ENCODE measurements around the gene ATP6V0E1.

ATP6V0E1 gene

DNA sequence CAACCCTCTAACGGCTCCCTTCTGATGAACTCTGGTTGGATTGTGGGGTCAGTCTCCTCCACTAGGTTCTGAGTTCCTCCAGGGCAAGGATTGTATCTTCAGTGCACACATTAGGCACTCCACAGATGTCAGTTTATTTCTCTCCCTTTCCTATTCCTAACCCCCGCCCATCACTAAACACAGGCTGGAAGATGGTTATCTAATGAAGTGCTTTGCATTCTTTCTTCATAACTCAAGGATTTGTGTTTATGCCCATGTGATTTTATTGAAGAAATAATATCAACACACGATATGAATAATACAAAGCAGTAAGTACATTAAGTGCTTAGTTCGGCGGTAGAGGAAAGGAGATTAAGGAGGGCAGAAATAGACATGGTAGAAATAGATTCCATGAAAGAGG is 68.2 kb downstream of the ATP6V0E1 start:
- Histone ChIP-seq H3K36me3 (no peaks in the 10 kb centered on the region), H3K27me3 (ENCODE audit: insufficient read depth, low read depth, severe bottlenecking) (no peaks in the 10 kb centered on the region), H3K9me3 (ENCODE audit: severe bottlenecking) (no peaks in the 10 kb centered on the region), H3K4me3 (ENCODE audit: low read depth, low read length) (no peak overlapping the region), H3K27ac (no peak overlapping the region)
- DNase-seq = no peak
- TF ChIP-seq, protein P1, sequence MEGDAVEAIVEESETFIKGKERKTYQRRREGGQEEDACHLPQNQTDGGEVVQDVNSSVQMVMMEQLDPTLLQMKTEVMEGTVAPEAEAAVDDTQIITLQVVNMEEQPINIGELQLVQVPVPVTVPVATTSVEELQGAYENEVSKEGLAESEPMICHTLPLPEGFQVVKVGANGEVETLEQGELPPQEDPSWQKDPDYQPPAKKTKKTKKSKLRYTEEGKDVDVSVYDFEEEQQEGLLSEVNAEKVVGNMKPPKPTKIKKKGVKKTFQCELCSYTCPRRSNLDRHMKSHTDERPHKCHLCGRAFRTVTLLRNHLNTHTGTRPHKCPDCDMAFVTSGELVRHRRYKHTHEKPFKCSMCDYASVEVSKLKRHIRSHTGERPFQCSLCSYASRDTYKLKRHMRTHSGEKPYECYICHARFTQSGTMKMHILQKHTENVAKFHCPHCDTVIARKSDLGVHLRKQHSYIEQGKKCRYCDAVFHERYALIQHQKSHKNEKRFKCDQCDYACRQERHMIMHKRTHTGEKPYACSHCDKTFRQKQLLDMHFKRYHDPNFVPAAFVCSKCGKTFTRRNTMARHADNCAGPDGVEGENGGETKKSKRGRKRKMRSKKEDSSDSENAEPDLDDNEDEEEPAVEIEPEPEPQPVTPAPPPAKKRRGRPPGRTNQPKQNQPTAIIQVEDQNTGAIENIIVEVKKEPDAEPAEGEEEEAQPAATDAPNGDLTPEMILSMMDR (IDR thresholded peaks at IDR 0.05; ENCODE audit: low read depth, low read length) = no peak

DNA sequence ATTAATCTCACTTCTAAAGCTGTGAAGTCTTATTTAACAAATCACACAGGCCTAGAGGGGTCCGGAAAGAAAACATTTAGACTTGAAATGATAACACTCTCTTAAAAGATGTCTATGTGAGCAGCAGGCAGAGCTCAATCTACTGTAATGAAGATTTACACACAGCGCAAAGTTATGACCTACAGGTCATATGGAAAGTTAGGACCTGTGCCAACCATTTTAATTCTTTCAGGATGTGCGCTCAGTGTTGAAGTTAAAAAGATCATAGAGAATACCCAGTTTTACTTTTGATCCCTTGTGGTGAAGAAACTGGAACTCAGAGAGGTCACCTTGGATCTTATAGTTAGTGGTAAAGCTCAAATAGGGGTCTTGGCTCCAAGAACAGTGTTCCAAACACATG is 69.5 kb downstream of the ATP6V0E1 start:
- TF ChIP-seq, protein P1 (IDR thresholded peaks at IDR 0.05; ENCODE audit: low read depth, low read length) = no peak
- H3K27me3 ChIP-seq (ENCODE audit: insufficient read depth, low read depth, severe bottlenecking) = no peaks in the 10 kb centered on the region
- H3K4me3 ChIP-seq (ENCODE audit: low read depth, low read length) = no peak overlapping the region
- DNase-seq = no peak
- no peaks in the 10 kb centered on the region for H3K9me3 ChIP-seq (ENCODE audit: severe bottlenecking)
- no peaks in the 10 kb centered on the region for H3K36me3 ChIP-seq
- H3K27ac ChIP-seq = no peak overlapping the region

DNA sequence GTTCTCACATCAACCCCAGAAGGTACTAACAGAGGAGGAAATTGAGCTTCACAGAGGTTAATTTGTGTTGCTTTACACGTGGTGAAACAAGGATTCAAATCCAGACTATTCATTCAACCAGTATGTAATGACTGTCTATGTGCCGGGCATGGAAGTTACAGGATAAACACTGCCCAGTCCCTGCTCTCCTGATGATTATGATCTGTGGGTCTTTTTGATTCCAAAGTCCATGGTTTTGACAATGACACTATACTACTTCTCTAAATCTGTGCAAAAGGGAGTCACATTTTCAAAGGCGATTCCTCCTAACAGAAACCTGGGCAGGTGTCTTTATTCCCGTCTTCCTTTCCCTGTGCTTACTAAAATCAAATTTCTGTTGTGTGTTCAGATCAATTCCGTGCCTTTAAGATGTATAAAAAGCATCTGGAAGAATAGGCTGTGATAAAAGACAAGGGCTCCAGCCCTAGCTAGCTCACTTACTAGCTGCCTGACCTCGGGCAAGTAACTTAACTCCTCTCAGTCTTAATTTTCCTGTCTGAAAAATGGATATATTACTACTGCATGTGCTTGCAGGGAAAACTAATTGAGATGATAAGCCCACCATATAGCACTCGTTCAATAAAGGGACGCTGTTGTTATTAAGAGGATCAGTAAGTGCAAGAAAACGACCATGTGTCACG is 71.6 kb downstream of the ATP6V0E1 start:
- Histone ChIP-seq H3K4me3 (ENCODE audit: low read depth, low read length) (peak overlapping the region; percentile 68), H3K36me3 (no peaks in the 10 kb centered on the region), H3K27ac (no peak overlapping the region), H3K27me3 (ENCODE audit: insufficient read depth, low read depth, severe bottlenecking) (no peaks in the 10 kb centered on the region), H3K9me3 (ENCODE audit: severe bottlenecking) (no peaks in the 10 kb centered on the region)
- TF ChIP-seq, protein P1 (IDR thresholded peaks at IDR 0.05; ENCODE audit: low read depth, low read length) = no peak
- DNase-seq = no peak

DNA sequence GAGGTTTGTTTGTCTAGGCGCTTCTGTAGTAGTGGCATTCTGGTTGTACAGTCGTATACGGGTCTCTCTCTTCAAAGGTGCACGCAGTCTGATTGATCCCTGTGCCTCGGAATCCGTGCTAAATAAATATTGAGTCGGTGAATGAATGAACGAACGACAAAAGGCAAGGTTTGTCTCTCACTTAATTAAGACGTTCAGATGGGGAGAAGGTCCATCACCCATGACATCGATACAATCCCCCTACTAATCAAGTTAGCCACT is 72.1 kb downstream of the ATP6V0E1 start:
- DNase-seq = no peak
- no peaks in the 10 kb centered on the region for H3K36me3 ChIP-seq
- TF ChIP-seq, protein P1 (IDR thresholded peaks at IDR 0.05; ENCODE audit: low read depth, low read length) = no peak
- H3K27me3 ChIP-seq (ENCODE audit: insufficient read depth, low read depth, severe bottlenecking) = no peaks in the 10 kb centered on the region
- peak overlapping the region; percentile 68 for H3K4me3 ChIP-seq (ENCODE audit: low read depth, low read length)
- H3K9me3 ChIP-seq (ENCODE audit: severe bottlenecking) = no peaks in the 10 kb centered on the region
- H3K27ac ChIP-seq = no peak overlapping the region

DNA sequence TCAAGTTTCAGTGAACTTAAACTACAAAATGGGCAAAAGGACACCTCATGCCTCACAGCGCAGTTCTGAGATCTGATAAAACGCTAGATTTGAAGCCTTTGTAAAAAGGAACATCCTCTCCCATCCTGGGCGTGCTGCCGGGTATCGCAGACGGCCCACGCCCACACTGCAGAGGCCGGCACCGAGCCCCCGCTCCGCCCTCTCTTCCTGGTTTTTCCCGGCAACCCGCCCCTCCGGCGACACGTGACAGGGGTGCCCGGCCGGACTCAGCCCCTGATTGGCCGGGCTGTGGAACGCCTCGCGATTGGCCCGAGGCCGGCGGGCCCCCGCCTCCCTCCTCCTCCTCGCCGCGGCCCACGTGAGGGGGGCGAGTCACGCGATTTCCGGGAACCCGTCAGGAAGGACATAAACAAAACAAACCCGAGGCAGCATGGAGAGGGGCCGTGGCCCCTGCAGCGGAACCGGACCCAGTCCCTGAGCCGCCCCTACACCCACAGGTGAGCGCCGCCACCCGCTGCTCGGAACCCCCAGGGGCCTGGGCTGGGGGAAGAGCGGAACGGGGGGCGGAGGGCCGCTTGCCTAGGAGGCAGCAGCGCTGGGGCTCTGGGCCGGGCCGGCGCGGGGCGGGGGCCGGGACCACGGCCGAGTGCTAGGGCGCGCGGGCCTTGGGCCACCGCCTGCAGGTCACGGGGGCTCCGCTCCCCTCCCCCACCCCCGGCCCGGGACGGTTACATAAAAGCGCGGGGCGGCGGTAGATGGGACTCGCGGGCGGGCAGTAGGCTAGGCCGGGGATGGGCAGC is 72.6 kb downstream of the ATP6V0E1 start, which contains the start of gene CREBRF:
Gene CREBRF, plus strand, starts transcription at position 370 of the 800 bp plus-strand sequence. CDS start 24,424 bp downstream, outside the sequence.
- Histone ChIP-seq H3K9me3 (ENCODE audit: severe bottlenecking) (no peaks in the 10 kb centered on the region), H3K4me3 (ENCODE audit: low read depth, low read length) (peak within 1 kb of the TSS; percentile 68), H3K27me3 (ENCODE audit: insufficient read depth, low read depth, severe bottlenecking) (no peaks in the 10 kb centered on the region), H3K36me3 (no peaks in the 10 kb centered on the region), H3K27ac (peak within 1 kb of the TSS; percentile 72)
- peak; percentile 97 for DNase-seq
- TF ChIP-seq, protein P1 (IDR thresholded peaks at IDR 0.05; ENCODE audit: low read depth, low read length) = no peak
